ENCODE results near the gene TULP4. TPM values are rescaled to one million over a fixed set of nuclear protein-coding genes. Genes with fewer than 3 reads are reported as not detected.

TULP4 gene
- total RNA-seq, 1 donor from 2014 or later = 18.5 TPM

DNA sequence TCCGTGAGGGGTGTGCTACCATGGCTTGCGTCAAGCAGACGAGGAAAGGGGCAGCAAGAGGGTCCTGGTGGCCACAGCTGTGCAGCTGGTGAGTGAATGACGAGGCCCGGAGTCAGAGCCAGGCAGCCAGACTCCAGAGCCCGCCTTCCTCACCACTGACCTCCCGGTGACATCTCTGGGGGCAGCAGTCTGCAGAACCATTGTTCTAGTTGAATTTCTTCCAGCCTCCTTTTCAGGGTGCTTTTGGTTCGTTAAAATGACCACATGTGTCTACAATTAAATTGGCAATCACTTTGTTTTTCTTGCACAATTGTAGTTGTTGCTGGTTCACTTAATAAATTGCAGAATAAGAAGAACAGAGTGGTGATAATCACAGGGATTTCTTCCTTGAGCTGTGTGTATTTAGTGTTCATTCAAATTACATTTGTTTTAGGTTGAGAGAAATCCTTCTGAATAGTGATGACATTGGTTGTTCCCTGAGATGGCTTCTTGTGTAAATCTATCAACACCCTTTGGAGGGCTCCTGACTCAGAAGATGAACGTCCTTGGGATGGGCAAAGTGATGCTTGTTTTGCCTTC lies 96.4 kb downstream of the TULP4 start:
- no peak for DNase-seq (ENCODE audit: low spot score in 2 of 2)
- Histone ChIP-seq H3K9me3 (no peaks in the 10 kb centered on the region), H3K27ac (peak overlapping the region in 1 of 2 donors; percentile 41), H3K4me3 (no peak overlapping the region), H3K4me1 (peaks cover 0 to 12% of the 10 kb centered on the region in 2 donors), H3K36me3 (peaks cover 0 to 5% of the 10 kb centered on the region in 2 donors), H3K27me3 (no peaks in the 10 kb centered on the region)
- intact Hi-C loops (cut with DNase I) = no loop called here
- TF ChIP-seq, protein P1, sequence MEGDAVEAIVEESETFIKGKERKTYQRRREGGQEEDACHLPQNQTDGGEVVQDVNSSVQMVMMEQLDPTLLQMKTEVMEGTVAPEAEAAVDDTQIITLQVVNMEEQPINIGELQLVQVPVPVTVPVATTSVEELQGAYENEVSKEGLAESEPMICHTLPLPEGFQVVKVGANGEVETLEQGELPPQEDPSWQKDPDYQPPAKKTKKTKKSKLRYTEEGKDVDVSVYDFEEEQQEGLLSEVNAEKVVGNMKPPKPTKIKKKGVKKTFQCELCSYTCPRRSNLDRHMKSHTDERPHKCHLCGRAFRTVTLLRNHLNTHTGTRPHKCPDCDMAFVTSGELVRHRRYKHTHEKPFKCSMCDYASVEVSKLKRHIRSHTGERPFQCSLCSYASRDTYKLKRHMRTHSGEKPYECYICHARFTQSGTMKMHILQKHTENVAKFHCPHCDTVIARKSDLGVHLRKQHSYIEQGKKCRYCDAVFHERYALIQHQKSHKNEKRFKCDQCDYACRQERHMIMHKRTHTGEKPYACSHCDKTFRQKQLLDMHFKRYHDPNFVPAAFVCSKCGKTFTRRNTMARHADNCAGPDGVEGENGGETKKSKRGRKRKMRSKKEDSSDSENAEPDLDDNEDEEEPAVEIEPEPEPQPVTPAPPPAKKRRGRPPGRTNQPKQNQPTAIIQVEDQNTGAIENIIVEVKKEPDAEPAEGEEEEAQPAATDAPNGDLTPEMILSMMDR (IDR thresholded peaks at IDR 0.05) = no peak

GRCh38 chr6:158409451-158409850 lies 97.2 kb downstream of the TULP4 start:
- peaks cover 0 to 12% of the 10 kb centered on the region in 2 donors for H3K4me1 ChIP-seq
- intact Hi-C loops (cut with DNase I) = no loop called here
- no peak overlapping the region for H3K4me3 ChIP-seq
- H3K36me3 ChIP-seq = peaks cover 0 to 8% of the 10 kb centered on the region in 2 donors
- H3K27me3 ChIP-seq = no peaks in the 10 kb centered on the region
- TF ChIP-seq, protein P1 (IDR thresholded peaks at IDR 0.05) = no peak
- no peak for DNase-seq (ENCODE audit: low spot score in 2 of 2)
- peak overlapping the region; percentile 24 to 41 for H3K27ac ChIP-seq
- H3K9me3 ChIP-seq = no peaks in the 10 kb centered on the region

GRCh38 chr6:158410784-158411183 lies 98.5 kb downstream of the TULP4 start:
- intact Hi-C loops (cut with DNase I) = no loop called here
- Histone ChIP-seq H3K4me1 (peaks cover 0 to 9% of the 10 kb centered on the region in 2 donors), H3K27ac (no peak overlapping the region), H3K4me3 (no peak overlapping the region), H3K36me3 (peaks cover 0 to 8% of the 10 kb centered on the region in 2 donors), H3K9me3 (no peaks in the 10 kb centered on the region), H3K27me3 (no peaks in the 10 kb centered on the region)
- TF ChIP-seq, protein P1 (IDR thresholded peaks at IDR 0.05) = no peak
- DNase-seq (ENCODE audit: low spot score in 2 of 2) = no peak

- no peak overlapping the region for H3K27ac ChIP-seq
- no peaks in the 10 kb centered on the region for H3K9me3 ChIP-seq
- no peak for DNase-seq (ENCODE audit: low spot score in 2 of 2)
- H3K36me3 ChIP-seq = peaks cover 0 to 9% of the 10 kb centered on the region in 2 donors
- intact Hi-C loops (cut with DNase I) = no loop called here
- peaks cover 0 to 9% of the 10 kb centered on the region in 2 donors for H3K4me1 ChIP-seq
- TF ChIP-seq, protein P1 (IDR thresholded peaks at IDR 0.05) = no peak
- H3K4me3 ChIP-seq = no peak overlapping the region
- no peaks in the 10 kb centered on the region for H3K27me3 ChIP-seq
Observed at GRCh38 chr6:158411998-158412397, 99.7 kb downstream of the TULP4 start.

GRCh38 chr6:158413028-158413427 lies 100.8 kb downstream of the TULP4 start:
- Histone ChIP-seq H3K4me3 (no peak overlapping the region), H3K27me3 (no peaks in the 10 kb centered on the region), H3K9me3 (no peaks in the 10 kb centered on the region), H3K36me3 (peaks cover 0 to 11% of the 10 kb centered on the region in 2 donors), H3K4me1 (peaks cover 0 to 7% of the 10 kb centered on the region in 2 donors), H3K27ac (no peak overlapping the region)
- DNase-seq (ENCODE audit: low spot score in 2 of 2) = no peak
- TF ChIP-seq, protein P1 (IDR thresholded peaks at IDR 0.05) = no peak
- intact Hi-C loops (cut with DNase I) = no loop called here
